Fibroblast of villous mesenchyme (primary cell): ENCODE measurements around the gene CCDC50. TPM values are rescaled to one million over a fixed set of nuclear protein-coding genes. Genes with fewer than 3 reads are reported as not detected.
A peak's percentile ranks its signal among the peaks of the same experiment; 100 is the strongest.

Experiments
- DNase-seq: peaks from one replicate; pipeline ENCODE4 v3.0.0-alpha.2; 2010; ENCODE audit warnings: low read depth
- H3K4me3 ChIP-seq: 2 replicates; pipeline ENCODE4 v1.5.1; 2011; ENCODE audit warnings: low read depth, mild to moderate bottlenecking, low read length
- CTCF ChIP-seq: IDR thresholded peaks from 2 replicates; pipeline ENCODE4 v1.5.1; 2012; ENCODE audit warnings: low read depth, mild to moderate bottlenecking, low read length; ENCODE audit not compliant: insufficient read depth
- total RNA-seq: library from RNA; depleted of rRNA; stranded (reverse); fragments of >200 nt; gene quantifications from 2 replicates; pipeline ENCODE4 v1.2.3, GENCODE V29; 2012

CCDC50 gene
- total RNA-seq, 1 donor, result 102 TPM

- TF ChIP-seq CTCF, result no peak
- DNase-seq, result no peak
- no peak overlapping the region for H3K4me3 ChIP-seq
These were observed 24.0 kb downstream of the CCDC50 start for GRCh38 chr3:191353022-191353777.

GRCh38 chr3:191355406-191355805, 26.2 kb downstream of the CCDC50 start:
- no peak for TF ChIP-seq CTCF
- DNase-seq, result no peak
- H3K4me3 ChIP-seq, result no peak overlapping the region

GRCh38 chr3:191356631-191357439, 27.6 kb downstream of the CCDC50 start:
- no peak overlapping the region for H3K4me3 ChIP-seq
- DNase-seq, result peak; percentile 55
- no peak for TF ChIP-seq CTCF

GRCh38 chr3:191357909-191358308, 28.7 kb downstream of the CCDC50 start:
- H3K4me3 ChIP-seq, result no peak overlapping the region
- TF ChIP-seq CTCF, result no peak
- DNase-seq, result no peak

GRCh38 chr3:191358929-191359328, 29.7 kb downstream of the CCDC50 start:
- H3K4me3 ChIP-seq, result no peak overlapping the region
- TF ChIP-seq CTCF, result no peak
- DNase-seq, result no peak

- TF ChIP-seq CTCF, result no peak
- DNase-seq, result no peak
- H3K4me3 ChIP-seq, result no peak overlapping the region
These were observed 31.4 kb downstream of the CCDC50 start for GRCh38 chr3:191360620-191361019.
